ENCODE results near the gene NSMCE1. TPM values are rescaled to one million over a fixed set of nuclear protein-coding genes. Genes with fewer than 3 reads are reported as not detected.
"Not testable (repeated sequence)": the region's sequence is repeated elsewhere in the genome, so short reads cannot be mapped to it uniquely, and the experiment has no call there.

The NSMCE1 gene
- total RNA-seq, 1 experiment from 2014 or later = 37.0 TPM

GRCh38 chr16:27209591-27209990 lies 59.0 kb downstream of the NSMCE1 start:
- H3K27me3 ChIP-seq (replicated peaks; ENCODE audit: control insufficient read depth, insufficient read depth, low read length) = no peaks in the 10 kb centered on the region
- H3K36me3 Mint-ChIP-seq (ENCODE audit: insufficient read depth, unreplicated experiment) = no peaks in the 10 kb centered on the region
- POLR2A ChIA-PET = no interaction called here
- TF ChIP-seq CTCF (IDR thresholded peaks at IDR 0.05; ENCODE audit: insufficient read depth in 1 of 2, low read depth in 1 of 2, low read length in 1 of 2, severe bottlenecking in 1 of 2, unreplicated experiment in 1 of 2) = no peak
- H3K4me3 ChIP-seq (ENCODE audit: low read depth, low read length) = no peak overlapping the region
- H3K27ac Mint-ChIP-seq (ENCODE audit: unreplicated experiment) = no peak overlapping the region
- no TSS peak for BruUV-seq (replicated peaks)
- peaks cover 5% of the 10 kb centered on the region; the same call in 1 of the 2 replicates for H3K4me1 ChIP-seq
- H3K4me1 Mint-ChIP-seq (ENCODE audit: low read depth, unreplicated experiment) = no peaks in the 10 kb centered on the region
- no peak overlapping the region for H3K4me3 Mint-ChIP-seq (ENCODE audit: unreplicated experiment)
- no peaks in the 10 kb centered on the region for H3K36me3 ChIP-seq (ENCODE audit: control insufficient read depth, insufficient read depth, low read length)
- intact Hi-C loops (cut with micrococcal nuclease; ENCODE audit: unreplicated experiment) = no loop called here
- no peak for DNase-seq
- CTCF ChIA-PET = interaction anchor here (0.6 kb wide), 1 partner anchor 16 kb away, joined by 3 read pairs; no protein-coding TSS in a partner anchor
- no peaks in the 10 kb centered on the region for H3K27me3 Mint-ChIP-seq (ENCODE audit: insufficient read depth, unreplicated experiment)
- no peaks in the 10 kb centered on the region for H3K9me3 Mint-ChIP-seq (ENCODE audit: unreplicated experiment)
- no peaks in the 10 kb centered on the region for H3K9me3 ChIP-seq

- ChIA-PET POLR2A (no interaction called here), CTCF (no interaction called here)
- BruUV-seq (replicated peaks) = no TSS peak
Observed at GRCh38 chr16:27208796-27209195, 59.8 kb downstream of the NSMCE1 start.

GRCh38 chr16:27208081-27208680 lies 60.4 kb downstream of the NSMCE1 start:
- BruUV-seq (replicated peaks) = no TSS peak
- Mint-ChIP-seq H3K36me3 (ENCODE audit: insufficient read depth, unreplicated experiment) (peaks cover 10% of the 10 kb centered on the region), H3K27me3 (ENCODE audit: insufficient read depth, unreplicated experiment) (no peaks in the 10 kb centered on the region), H3K9me3 (ENCODE audit: unreplicated experiment) (no peaks in the 10 kb centered on the region), H3K4me1 (ENCODE audit: low read depth, unreplicated experiment) (no peaks in the 10 kb centered on the region), H3K27ac (ENCODE audit: unreplicated experiment) (no peak overlapping the region), H3K4me3 (ENCODE audit: unreplicated experiment) (no peak overlapping the region)
- DNase-seq = no peak
- no peaks in the 10 kb centered on the region for H3K36me3 ChIP-seq (ENCODE audit: control insufficient read depth, insufficient read depth, low read length)
- POLR2A ChIA-PET = no interaction called here
- TF ChIP-seq CTCF (IDR thresholded peaks at IDR 0.05; ENCODE audit: insufficient read depth in 1 of 2, low read depth in 1 of 2, low read length in 1 of 2, severe bottlenecking in 1 of 2, unreplicated experiment in 1 of 2) = no peak
- H3K4me3 ChIP-seq (ENCODE audit: low read depth, low read length) = no peak overlapping the region
- CTCF ChIA-PET = no interaction called here
- no peaks in the 10 kb centered on the region for H3K27me3 ChIP-seq (replicated peaks; ENCODE audit: control insufficient read depth, insufficient read depth, low read length)
- peaks cover 6% of the 10 kb centered on the region; the same call in 1 of the 2 replicates for H3K4me1 ChIP-seq
- intact Hi-C loops (cut with micrococcal nuclease; ENCODE audit: unreplicated experiment) = no loop called here
- no peaks in the 10 kb centered on the region for H3K9me3 ChIP-seq

More at GRCh38 chr16:27208796-27209195, 59.8 kb downstream of the NSMCE1 start:
- DNase-seq = no peak
- no peak for TF ChIP-seq CTCF (IDR thresholded peaks at IDR 0.05; ENCODE audit: insufficient read depth in 1 of 2, low read depth in 1 of 2, low read length in 1 of 2, severe bottlenecking in 1 of 2, unreplicated experiment in 1 of 2)
- Mint-ChIP-seq H3K36me3 (ENCODE audit: insufficient read depth, unreplicated experiment) (peaks cover 4% of the 10 kb centered on the region), H3K27me3 (ENCODE audit: insufficient read depth, unreplicated experiment) (no peaks in the 10 kb centered on the region), H3K4me1 (ENCODE audit: low read depth, unreplicated experiment) (no peaks in the 10 kb centered on the region), H3K27ac (ENCODE audit: unreplicated experiment) (no peak overlapping the region), H3K4me3 (ENCODE audit: unreplicated experiment) (no peak overlapping the region), H3K9me3 (ENCODE audit: unreplicated experiment) (no peaks in the 10 kb centered on the region)
- H3K4me3 ChIP-seq (ENCODE audit: low read depth, low read length) = no peak overlapping the region
- H3K9me3 ChIP-seq = no peaks in the 10 kb centered on the region
- intact Hi-C loops (cut with micrococcal nuclease; ENCODE audit: unreplicated experiment) = no loop called here
- H3K27me3 ChIP-seq (replicated peaks; ENCODE audit: control insufficient read depth, insufficient read depth, low read length) = no peaks in the 10 kb centered on the region
- H3K36me3 ChIP-seq (ENCODE audit: control insufficient read depth, insufficient read depth, low read length) = no peaks in the 10 kb centered on the region
- H3K4me1 ChIP-seq = peaks cover 6% of the 10 kb centered on the region; the same call in 1 of the 2 replicates

GRCh38 chr16:27207121-27207520 lies 61.5 kb downstream of the NSMCE1 start:
- H3K4me3 ChIP-seq (ENCODE audit: low read depth, low read length); H3K27me3 Mint-ChIP-seq (ENCODE audit: insufficient read depth, unreplicated experiment); H3K27me3 ChIP-seq (replicated peaks; ENCODE audit: control insufficient read depth, insufficient read depth, low read length); H3K9me3 Mint-ChIP-seq (ENCODE audit: unreplicated experiment); H3K27ac Mint-ChIP-seq (ENCODE audit: unreplicated experiment); DNase-seq; POLR2A ChIA-PET; BruUV-seq (replicated peaks); CTCF ChIA-PET; H3K9me3 ChIP-seq; H3K4me3 Mint-ChIP-seq (ENCODE audit: unreplicated experiment); intact Hi-C loops (cut with micrococcal nuclease; ENCODE audit: unreplicated experiment); H3K4me1 Mint-ChIP-seq (ENCODE audit: low read depth, unreplicated experiment); H3K36me3 ChIP-seq (ENCODE audit: control insufficient read depth, insufficient read depth, low read length): not testable (repeated sequence)
- peaks cover 12% of the 10 kb centered on the region; the same call in 1 of the 2 replicates for H3K4me1 ChIP-seq
- peaks cover 10% of the 10 kb centered on the region for H3K36me3 Mint-ChIP-seq (ENCODE audit: insufficient read depth, unreplicated experiment)

Data from Caco-2 (cell line).